ENCODE data around the gene CCDC85B. TPM values are rescaled to one million over a fixed set of nuclear protein-coding genes. Genes with fewer than 3 reads are reported as not detected.
A peak's percentile ranks its signal among the peaks of the same experiment; 100 is the strongest.

The CCDC85B gene
- polyA plus RNA-seq, 1 donor from 2014 or later: 28.5 TPM

GRCh38 chr11:65859095-65859811 lies 31.2 kb upstream of the CCDC85B start:
- peak overlapping the region; percentile 95 for H3K4me2 ChIP-seq (ENCODE audit: low read length)
- peaks cover 32% of the 10 kb centered on the region for H4K20me1 ChIP-seq (ENCODE audit: insufficient read depth)
- H3K4me3 ChIP-seq (ENCODE audit: low read length): peak overlapping the region; percentile 100
- H3K79me2 ChIP-seq (replicated peaks; ENCODE audit: insufficient read depth, low read length): peaks cover 48% of the 10 kb centered on the region
- H2AFZ ChIP-seq (ENCODE audit: low read depth, low read length): no peak overlapping the region
- H3K27me3 ChIP-seq (ENCODE audit: insufficient read depth, low read depth, low read length): no peaks in the 10 kb centered on the region
- peaks cover 5% of the 10 kb centered on the region for H3F3A ChIP-seq (ENCODE audit: insufficient read depth, low read length, poor library complexity, severe bottlenecking)
- no peaks in the 10 kb centered on the region for H3K9me2 ChIP-seq (ENCODE audit: insufficient read depth, low read length)
- no peaks in the 10 kb centered on the region for H3K9me3 ChIP-seq (ENCODE audit: low read length)
- H3K9ac ChIP-seq (ENCODE audit: low read length): peak overlapping the region; percentile 98
- H3K27ac ChIP-seq (ENCODE audit: low read length): peak overlapping the region; percentile 100
- TF ChIP-seq TAF1 (IDR thresholded peaks at IDR 0.05; ENCODE audit: low read depth) (peak; percentile 66), SMC3 (conservative IDR thresholded peaks at IDR 0.05; ENCODE audit: poor library complexity) (no peak), CTCF (IDR thresholded peaks at IDR 0.05; ENCODE audit: poor library complexity, severe bottlenecking) (peak; percentile 73), POLR2AphosphoS5 (IDR thresholded peaks at IDR 0.05) (peak; percentile 99), EP300 (conservative IDR thresholded peaks at IDR 0.05; ENCODE audit: poor library complexity, severe bottlenecking) (peak; percentile 92), MXI1 (conservative IDR thresholded peaks at IDR 0.05; ENCODE audit: poor library complexity, severe bottlenecking) (peak; percentile 82), RAD21 (conservative IDR thresholded peaks at IDR 0.05) (no peak)
- peaks cover 2% of the 10 kb centered on the region for H3K36me3 ChIP-seq (ENCODE audit: insufficient read depth, low read length)

DNA sequence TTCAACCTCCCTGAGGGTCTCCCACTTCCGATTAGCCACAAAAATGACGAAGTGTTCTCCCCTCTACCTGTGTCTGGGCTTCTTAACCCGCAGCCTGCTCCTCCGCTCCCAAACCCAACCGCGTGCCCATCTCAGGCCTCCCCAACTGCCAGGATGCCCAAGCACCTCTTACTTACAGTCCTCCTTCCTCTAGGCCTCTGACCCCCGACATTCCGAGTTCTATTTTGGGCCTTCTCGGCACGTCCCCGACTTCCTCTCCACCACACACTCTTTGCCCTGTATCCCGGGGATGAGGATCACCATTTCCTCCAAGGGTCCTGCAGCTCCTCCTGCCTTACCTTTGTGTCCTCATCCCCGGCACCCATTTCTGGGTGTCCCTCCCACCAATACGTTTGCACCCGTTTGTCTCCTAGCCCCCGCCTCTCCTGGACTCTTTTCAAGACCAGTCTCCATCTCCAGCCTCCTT lies 30.6 kb upstream of the CCDC85B start:
- no peaks in the 10 kb centered on the region for H3K27me3 ChIP-seq (ENCODE audit: insufficient read depth, low read depth, low read length)
- peak overlapping the region; percentile 100 for H3K4me3 ChIP-seq (ENCODE audit: low read length)
- peak overlapping the region; percentile 95 for H3K4me2 ChIP-seq (ENCODE audit: low read length)
- TF ChIP-seq, protein P1, sequence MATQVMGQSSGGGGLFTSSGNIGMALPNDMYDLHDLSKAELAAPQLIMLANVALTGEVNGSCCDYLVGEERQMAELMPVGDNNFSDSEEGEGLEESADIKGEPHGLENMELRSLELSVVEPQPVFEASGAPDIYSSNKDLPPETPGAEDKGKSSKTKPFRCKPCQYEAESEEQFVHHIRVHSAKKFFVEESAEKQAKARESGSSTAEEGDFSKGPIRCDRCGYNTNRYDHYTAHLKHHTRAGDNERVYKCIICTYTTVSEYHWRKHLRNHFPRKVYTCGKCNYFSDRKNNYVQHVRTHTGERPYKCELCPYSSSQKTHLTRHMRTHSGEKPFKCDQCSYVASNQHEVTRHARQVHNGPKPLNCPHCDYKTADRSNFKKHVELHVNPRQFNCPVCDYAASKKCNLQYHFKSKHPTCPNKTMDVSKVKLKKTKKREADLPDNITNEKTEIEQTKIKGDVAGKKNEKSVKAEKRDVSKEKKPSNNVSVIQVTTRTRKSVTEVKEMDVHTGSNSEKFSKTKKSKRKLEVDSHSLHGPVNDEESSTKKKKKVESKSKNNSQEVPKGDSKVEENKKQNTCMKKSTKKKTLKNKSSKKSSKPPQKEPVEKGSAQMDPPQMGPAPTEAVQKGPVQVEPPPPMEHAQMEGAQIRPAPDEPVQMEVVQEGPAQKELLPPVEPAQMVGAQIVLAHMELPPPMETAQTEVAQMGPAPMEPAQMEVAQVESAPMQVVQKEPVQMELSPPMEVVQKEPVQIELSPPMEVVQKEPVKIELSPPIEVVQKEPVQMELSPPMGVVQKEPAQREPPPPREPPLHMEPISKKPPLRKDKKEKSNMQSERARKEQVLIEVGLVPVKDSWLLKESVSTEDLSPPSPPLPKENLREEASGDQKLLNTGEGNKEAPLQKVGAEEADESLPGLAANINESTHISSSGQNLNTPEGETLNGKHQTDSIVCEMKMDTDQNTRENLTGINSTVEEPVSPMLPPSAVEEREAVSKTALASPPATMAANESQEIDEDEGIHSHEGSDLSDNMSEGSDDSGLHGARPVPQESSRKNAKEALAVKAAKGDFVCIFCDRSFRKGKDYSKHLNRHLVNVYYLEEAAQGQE (IDR thresholded peaks at IDR 0.05; ENCODE audit: borderline replicate concordance): peak; percentile 77
- TF ChIP-seq CTCF (IDR thresholded peaks at IDR 0.05; ENCODE audit: poor library complexity, severe bottlenecking): no peak
- peaks cover 26% of the 10 kb centered on the region for H4K20me1 ChIP-seq (ENCODE audit: insufficient read depth)
- peaks cover 5% of the 10 kb centered on the region for H3F3A ChIP-seq (ENCODE audit: insufficient read depth, low read length, poor library complexity, severe bottlenecking)
- H3K36me3 ChIP-seq (ENCODE audit: insufficient read depth, low read length): no peaks in the 10 kb centered on the region
- H3K79me2 ChIP-seq (replicated peaks; ENCODE audit: insufficient read depth, low read length): peaks cover 42% of the 10 kb centered on the region
- H3K9me2 ChIP-seq (ENCODE audit: insufficient read depth, low read length): no peaks in the 10 kb centered on the region
- H3K9ac ChIP-seq (ENCODE audit: low read length): peak overlapping the region; percentile 98
- H3K27ac ChIP-seq (ENCODE audit: low read length): peak overlapping the region; percentile 100
- H2AFZ ChIP-seq (ENCODE audit: low read depth, low read length): no peak overlapping the region
- H3K9me3 ChIP-seq (ENCODE audit: low read length): no peaks in the 10 kb centered on the region

All from neural cell (in vitro differentiated cells).